A673 (cell line): ENCODE results near the gene SAMSN1.

Experiments used
- EZH2 ChIP-seq: fragments of 200-600 bp; sonication (generic); IDR thresholded peaks from 2 replicates; pipeline ENCODE4 v1.6.1; 2017; ENCODE audit warnings: borderline replicate concordance, low read depth, mild to moderate bottlenecking, mixed read lengths, antibody characterized with exemption, low read length; ENCODE audit not compliant: poor library complexity, severe bottlenecking
- TF ChIP-seq, protein P1 (sequence below): fragments of 300-800, 200-600 bp; sonication (generic); conservative IDR thresholded peaks from 2 replicates; pipeline ENCODE4 v1.5.1; 2017; ENCODE audit warnings: low read depth, mild to moderate bottlenecking, antibody characterized with exemption, low read length, moderate library complexity, mixed read lengths

DNA sequence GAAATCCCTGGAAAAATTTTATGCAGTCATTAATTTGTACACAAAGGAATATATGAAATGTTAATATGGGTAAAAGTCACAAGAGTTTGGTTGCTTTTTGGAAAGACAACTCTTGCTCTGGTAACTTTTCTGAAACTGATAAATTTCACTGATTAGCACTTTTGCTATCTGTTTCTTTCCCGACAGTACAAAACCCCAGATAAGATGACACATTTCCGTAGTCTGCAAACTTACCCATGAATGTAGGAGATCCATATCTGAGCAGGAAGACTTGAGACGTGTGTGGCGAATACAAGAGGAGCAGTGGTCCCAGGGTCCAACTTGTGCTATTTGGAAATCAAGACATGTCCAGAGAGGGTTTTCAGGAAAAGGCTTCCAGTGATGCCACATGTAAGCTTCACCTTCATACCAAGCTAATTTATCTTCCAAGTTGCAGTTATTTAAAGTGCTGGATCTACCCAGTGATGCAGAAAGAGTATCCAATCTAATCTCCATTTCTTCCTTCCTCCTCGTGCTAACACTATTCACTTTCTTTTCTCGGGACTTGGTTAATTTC, 35.9 kb upstream of the SAMSN1 start:
- TF ChIP-seq, protein P1, sequence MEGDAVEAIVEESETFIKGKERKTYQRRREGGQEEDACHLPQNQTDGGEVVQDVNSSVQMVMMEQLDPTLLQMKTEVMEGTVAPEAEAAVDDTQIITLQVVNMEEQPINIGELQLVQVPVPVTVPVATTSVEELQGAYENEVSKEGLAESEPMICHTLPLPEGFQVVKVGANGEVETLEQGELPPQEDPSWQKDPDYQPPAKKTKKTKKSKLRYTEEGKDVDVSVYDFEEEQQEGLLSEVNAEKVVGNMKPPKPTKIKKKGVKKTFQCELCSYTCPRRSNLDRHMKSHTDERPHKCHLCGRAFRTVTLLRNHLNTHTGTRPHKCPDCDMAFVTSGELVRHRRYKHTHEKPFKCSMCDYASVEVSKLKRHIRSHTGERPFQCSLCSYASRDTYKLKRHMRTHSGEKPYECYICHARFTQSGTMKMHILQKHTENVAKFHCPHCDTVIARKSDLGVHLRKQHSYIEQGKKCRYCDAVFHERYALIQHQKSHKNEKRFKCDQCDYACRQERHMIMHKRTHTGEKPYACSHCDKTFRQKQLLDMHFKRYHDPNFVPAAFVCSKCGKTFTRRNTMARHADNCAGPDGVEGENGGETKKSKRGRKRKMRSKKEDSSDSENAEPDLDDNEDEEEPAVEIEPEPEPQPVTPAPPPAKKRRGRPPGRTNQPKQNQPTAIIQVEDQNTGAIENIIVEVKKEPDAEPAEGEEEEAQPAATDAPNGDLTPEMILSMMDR = no peak
- no peak for TF ChIP-seq EZH2
